NCI-H2171 (cell line): ENCODE measurements around the gene CLN6.
A peak's percentile ranks its signal among the peaks of the same experiment; 100 is the strongest.
"Not testable (repeated sequence)": the region's sequence is repeated elsewhere in the genome, so short reads cannot be mapped to it uniquely, and the experiment has no call there.

ENCODE experiments used
- DNase-seq: peaks from one replicate; lab custom pipeline; 2025; lab: John Stamatoyannopoulos, UW

The CLN6 gene

DNA sequence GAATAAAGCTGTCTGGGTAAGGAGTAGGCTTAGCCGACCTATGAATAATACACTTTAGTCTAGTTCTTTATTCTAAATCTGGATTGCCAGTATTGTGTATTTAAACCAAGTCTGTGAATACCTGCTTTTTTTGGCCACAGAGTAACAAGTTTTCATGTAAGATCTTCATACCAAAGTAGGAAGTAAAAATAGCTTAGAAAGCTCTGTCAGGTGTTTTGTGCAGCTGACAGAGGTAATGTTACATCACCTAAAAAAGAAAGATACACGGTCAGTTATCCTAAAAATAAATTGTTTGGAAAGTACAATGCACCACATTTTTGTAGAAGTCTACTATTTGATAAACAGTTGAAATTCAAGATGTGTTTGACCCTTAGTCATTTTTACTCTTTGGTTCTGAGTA, 40.9 kb downstream of the CLN6 start:
- no peak for DNase-seq

DNA sequence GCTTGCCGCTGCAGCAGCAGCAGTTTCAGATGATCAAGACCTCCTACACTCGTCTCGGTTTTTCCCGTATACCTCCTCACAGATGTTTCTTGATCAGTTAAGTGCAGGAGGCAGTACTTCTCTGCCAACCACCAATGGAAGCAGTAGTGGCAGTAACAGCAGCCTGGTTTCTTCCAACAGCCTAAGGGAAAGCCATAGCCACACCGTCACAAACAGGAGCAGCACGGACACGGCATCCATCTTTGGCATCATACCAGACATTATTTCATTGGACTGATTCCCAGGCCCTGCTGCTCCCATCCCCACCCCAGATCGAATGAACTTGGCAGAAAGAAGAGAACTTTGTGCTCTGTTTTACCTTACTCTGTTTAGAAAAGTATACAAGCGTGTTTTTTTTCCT, 42.0 kb downstream of the CLN6 start:
- DNase-seq, result peak; percentile 64

DNA sequence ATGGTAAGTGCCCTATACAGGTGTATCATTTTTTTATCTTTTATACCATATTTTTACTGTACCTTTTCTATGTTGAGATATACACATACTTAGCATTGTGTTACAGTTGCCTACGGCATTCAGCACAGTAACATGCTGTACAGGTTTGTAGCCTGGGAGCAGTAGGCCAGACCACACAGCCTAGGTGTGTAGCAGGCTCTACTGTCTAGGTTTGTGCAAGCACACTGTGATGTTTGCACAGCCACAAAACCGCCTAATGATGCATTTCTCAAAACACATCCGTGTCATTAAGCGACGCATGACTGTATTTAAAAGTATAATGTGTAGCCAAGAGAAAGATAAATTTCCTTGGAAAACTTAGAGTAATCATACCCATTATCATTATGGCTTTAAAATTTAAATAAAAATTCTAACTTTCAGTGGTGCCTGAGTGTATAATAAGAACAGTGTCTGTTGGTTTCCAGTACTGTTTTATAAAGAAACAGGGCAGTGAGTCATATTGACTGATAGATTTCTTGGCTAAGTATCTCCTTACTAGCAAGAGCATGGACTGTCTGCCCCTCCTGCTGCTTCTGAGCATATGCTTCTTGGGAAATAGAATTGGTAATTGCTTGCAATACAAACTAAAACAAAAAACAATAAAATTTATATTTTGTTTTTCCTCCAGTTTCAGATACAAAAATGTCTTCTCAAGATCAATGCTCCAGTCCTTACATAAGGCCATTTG, 42.7 kb downstream of the CLN6 start:
- no peak for DNase-seq

DNA sequence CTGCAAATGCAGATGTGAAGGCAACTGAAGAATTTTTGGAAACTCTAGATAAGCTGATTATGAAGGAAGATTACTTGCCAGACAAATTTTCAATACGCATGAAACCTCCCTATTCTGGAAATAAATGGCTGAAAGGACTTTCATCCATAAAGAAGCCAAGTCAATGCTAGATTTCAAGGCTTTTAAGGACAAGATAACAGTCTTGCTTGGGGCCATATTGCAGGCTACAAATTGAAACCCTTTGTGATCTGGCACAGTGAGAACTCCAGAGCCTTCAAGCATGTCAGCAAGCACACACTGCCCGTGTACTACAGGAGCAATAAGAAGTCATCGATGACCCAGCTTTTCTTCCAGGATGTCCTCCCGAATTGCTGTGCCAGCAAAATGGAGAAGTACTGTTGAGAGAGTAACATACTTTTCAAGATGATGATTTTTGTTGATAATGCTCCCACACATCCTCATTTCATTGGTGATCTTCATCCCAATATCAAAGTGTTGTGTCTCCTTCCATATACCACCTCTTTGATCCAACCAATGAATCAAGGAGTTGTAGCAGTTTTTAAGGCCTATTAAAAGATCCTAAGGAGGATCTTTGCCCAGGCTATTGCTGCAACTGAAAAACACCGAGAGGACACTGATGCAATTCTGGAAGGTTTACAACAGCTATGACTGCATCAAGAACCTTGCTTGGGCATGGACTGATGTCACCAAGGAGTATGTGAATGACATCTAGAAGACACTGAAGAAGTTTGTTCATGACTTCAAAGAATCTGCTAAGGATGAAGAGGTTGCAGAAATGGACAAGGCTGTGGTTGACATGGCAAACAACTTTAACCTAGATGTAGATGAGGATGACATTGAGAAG, 44.7 kb downstream of the CLN6 start:
- no peak for DNase-seq

DNA sequence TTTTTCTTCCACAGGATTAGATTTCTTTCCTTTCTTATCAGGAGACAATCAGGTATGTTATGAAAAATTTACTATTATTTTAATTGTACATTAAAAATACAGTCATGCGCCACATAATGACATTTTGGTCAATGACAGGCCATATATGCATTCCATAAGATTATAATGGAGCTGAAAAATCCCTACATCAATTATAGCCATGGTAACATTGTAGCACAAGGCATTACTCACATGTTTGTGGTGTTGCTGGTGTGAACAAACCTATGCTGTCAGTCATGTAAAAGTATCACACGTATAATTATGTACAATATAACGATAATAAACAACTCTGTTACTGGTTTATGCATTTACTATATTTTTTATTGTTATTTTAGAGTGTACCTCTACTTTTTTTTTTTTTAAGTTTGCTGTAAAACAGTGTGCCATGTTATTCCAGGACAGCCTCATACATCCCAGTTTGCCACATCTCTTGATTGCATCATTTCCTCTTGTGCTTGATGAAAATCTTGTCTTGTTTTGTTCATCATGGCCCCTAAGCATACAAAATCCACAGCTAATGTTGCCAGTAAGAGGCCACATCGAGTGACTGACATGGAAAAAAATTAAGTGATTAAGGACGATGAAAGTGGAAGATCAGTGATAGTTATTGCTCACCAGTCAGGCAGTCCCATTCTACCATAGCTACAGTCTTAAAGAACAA, 45.8 kb downstream of the CLN6 start:
- no peak for DNase-seq

DNA sequence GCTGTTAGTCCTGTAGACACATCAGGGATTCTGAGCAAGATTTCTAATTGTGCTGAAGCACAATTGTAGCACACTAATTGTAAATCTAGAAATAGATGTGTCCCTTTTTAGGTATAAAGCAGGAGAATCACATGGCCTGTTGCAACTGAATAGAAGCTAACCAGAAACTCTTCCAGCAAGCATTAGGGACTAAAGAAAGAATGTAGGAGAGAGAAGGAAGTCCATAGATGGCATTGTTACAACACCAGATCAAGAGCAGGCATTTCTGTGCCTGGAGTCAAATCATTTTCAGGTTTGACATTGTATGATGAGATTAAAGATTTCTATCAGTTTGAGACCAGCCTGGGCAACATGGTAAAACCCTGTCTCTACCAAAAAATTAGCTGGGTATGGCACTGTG, 51.8 kb downstream of the CLN6 start:
- no peak for DNase-seq

DNA sequence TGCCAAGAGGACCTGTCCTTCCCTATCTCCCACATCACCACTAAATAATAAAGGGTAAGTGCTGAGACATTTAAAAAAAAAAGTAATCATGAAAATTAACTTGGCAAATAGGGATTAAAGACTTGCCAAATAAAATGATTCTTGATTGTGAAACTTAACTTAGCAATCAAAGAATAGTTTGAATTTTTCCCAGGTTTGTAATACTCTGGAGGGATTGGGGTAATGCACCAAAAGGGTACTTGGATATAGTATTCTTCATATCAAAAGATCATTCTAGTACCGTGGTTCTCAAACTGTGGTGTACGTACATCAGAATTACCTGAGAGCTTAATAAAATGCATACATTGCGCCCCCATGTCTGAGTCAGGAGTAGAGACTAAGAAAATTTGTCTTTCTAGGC, 52.9 kb downstream of the CLN6 start:
- no peak for DNase-seq

DNA sequence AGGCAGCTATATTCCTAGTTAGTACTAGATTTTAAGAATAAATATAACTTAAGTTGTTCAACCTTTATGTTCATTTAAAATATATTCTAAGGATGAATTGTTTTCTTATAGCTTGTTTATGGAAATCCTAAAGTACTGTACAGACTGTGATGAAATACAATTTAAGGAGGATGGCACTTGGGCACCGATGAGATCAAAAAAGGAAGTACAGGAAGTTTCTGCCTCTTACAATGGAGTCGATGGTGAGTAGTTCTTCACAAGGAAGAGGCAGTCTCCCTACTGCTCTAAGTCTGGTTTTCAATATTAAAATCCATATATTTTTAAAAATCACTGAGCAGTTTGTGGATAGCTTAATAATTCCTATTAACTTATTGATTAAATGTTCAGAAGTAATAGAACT, 54.0 kb downstream of the CLN6 start:
- DNase-seq, result no peak

DNA sequence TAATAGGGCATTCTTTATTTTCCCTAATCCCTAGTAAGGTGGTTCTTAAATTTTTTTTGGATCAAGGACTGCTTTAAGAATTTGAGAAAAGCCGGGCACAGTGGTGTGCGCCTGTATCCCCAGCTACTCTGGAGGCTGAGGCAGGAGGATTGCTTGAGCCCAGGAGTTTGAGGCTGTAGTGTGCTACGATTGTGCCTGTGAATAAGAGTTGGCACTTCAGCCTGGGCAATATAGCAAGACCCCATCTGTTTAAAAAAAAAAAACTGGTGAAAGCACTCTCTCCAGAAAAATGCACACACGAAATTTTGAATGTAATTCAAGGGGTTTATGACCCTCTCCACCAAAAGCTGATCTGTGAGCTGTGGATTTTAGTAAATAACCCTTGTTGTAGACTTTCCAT, 56.4 kb downstream of the CLN6 start:
- DNase-seq, result no peak

DNA sequence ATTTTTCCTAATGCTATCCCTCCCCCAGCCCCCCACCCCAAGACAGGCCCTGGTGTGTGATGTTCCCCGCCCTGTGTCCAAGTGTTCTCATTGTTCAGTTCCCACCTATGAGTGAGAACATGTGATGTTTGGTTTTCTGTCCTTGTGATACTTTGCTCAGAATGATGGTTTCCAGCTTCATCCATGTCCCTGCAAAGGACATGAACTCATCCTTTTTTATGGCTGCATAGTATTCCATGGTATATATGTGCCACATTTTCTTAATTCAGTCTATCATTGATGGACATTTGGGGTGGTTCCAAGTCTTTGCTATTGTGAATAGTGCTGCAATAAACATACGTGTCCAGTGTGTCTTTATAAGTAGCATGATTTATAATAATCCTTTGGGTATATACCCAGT, 57.5 kb downstream of the CLN6 start:
- DNase-seq, result not testable (repeated sequence)

DNA sequence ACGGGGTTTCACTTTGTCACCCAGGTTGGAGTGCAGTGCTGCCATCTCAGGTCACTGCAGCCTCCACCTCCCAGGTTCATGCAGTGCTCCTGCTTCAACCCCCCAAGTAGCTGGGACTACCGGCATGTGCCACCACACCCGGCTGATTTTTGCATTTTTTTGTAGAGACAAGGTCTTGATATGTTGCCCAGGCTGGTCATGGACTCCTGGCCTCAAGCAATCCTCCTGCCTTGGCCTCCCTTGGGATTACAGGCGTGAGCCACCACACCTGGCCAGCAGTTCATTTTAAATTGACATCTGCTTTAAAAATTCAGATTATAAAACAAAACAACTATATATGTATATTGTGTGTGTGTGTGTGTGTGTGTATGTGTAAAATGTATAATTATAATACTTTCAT, 62.7 kb downstream of the CLN6 start:
- no peak for DNase-seq

DNA sequence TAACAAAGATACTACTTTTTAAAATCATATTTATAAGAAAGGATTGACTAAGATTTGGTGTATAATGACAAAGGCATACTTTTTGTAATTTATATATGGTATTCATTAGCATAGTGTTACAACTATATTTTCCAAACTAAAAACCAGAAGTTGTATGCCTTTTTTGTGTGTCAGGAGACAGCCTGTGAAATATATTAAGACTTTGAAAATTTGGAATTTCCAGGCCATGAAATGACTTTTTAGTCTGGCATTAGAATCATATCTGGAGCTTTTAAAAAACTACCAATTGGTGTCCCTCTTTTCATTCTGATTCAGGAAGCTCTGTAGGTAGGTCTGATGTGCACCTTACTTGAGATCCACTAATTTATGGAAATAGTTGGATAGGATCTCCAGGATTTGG, 66.3 kb downstream of the CLN6 start:
- DNase-seq, result no peak

DNA sequence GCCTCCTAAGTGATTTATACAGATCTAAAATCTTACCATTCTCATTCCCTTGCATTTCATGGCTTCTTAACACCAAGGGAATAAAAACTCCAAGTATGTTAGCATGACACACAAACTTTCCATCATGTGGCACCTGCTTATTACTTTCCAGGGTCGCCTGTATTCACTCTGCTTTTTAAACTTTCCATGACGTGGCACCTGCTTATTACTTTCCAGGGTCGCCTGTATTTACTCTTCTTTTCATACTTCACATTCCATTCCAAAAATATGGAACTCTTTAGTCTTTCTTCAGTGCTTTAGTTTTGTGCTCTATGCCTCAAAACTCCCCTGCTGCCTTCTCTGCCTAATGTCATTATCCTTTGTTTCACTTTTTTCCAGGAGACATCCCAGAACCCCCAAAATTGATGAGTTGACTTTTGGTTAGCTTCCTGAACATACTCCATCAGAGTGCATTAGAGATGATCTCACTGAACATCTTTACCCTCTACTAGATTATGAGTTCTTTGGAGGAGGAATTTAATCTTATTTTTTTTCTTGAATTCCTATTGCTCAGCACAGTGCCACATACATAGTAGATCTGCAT, 71.4 kb downstream of the CLN6 start:
- no peak for DNase-seq

DNA sequence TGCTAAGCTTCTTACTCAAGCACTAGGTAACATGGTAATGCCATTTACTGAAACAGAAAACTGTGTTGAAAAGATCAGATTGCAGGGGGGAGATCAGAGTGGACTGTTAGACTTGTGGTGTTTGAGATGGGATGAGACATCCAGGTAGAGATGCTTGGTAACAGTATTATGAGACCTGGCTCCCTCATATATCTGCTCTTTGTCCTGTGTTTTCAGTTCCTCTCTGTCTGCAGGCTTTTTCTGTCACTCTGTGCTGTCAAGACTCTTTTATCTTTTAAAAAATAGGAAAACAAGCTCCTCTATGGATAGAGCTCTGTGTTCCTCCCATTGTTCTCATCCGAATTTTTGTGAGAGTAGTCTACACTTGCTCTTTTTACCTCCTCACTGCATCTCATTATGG, 72.5 kb downstream of the CLN6 start:
- DNase-seq, result no peak
